HL-60/S4 treated with phorbol 12-myristate 13-acetate at 8.2 ng/mL for 4 days and 3 days (cell line): Measurements from ENCODE around the gene MSRB1.

Experiments
- in situ Hi-C: fragments of 300-500 bp; cut with MboI; formaldehyde crosslinking; loops from 2 replicates; pipeline ENCODE4 v1.15.0; 2022; ENCODE audit warnings: low sequenced_read_pairs

The MSRB1 gene

GRCh38 chr16:1918351-1919326 is 24.4 kb downstream of the MSRB1 start, which contains the start of gene HS3ST6:
HS3ST6 (minus strand) TSS chr16:1918415; CDS start chr16:1918323, 92 bp downstream.
- in situ Hi-C loops = no loop called here

- in situ Hi-C loops = no loop called here
These were observed 25.2 kb downstream of the MSRB1 start for GRCh38 chr16:1917665-1918350.

DNA sequence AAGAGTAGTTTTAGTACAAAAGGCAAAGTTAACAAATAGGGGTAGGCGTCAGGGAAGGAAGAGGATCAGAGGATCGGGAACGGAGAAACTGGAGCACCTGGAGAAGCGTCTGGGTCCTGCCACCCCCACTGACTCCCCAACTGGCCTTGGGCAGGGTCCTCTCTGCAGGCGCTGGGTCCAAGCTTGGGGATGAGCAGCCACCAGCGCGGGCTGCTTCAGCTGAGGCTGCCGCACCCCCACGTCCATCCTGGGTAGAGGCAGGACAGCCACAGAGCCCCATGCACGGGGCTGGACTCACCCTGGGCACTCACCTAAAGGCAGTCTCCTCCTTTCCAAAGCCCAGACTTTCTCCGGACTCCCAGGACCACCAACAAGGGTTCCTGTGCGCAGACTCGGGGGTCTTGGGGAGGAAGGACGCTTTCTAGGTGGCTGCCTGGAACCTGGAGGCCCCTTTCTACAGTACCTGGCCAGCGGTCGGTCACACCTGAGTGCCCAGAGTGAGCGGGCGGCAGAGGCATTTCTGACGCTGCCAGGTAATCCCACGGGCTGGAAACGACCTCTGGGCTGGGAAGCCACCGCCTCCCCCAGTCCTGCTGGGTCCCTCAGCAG is 25.8 kb downstream of the MSRB1 start:
- in situ Hi-C loops = no loop called here

DNA sequence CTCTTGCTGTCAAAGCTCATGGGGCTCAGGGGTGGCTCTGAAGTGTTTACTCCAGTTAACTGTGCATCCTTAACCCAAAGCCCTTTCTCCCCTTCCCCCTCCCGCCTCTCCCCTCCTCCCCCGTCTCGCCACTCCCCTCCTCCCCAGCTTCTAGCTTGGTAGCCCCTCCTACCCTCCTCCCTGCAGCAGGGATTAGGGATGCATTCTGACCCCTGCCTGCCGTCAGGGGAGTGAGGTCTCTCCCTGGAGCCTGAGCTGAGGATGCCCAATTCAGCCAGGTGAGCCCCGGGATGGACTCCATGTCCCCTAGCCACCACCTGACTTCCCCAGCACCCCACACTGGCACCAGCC is 26.4 kb downstream of the MSRB1 start:
- in situ Hi-C loops = no loop called here

DNA sequence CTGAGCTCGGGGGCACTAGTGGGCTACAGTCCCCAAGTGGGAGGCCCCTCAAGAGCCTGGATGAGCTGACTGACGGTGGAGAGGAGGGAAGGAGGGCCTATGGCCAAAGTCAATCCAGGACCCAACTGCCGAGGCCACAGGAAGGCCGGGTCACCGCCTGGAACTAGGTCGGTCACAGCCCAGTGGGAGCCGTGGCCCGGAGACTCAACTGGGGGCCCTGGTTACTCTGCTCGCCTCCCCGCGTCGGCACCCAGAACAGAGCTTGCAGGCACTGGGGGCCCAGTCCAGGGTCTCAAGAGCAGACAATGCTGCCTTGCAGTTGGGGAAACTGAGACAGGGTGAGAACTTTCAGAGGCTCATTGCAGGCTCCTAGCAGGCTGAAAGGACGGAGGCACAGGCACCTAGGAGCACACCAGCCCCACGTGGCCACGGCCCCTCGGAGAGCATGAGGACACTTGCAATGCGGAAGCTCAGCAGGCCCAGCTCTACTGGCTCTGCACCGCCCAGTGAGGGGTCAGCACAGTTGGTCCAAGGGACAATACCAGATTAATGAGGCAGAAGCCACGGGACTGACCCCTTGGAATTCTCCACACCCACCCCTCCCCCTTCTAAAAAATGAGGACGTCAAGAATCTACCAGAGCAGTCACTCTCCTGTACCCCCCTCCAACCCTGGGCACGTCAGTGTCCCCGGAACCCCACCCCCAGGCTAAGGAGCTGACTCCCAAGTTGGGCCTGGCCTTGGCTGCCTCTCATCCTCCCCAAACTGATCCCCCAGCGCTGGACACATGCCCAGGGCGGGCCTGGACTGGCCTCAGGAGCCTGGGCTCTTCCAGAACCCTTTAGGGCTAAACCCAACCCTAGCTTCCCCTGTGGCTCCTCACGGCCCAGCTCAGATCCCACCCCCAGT is 27.0 kb downstream of the MSRB1 start:
- in situ Hi-C loops = no loop called here

DNA sequence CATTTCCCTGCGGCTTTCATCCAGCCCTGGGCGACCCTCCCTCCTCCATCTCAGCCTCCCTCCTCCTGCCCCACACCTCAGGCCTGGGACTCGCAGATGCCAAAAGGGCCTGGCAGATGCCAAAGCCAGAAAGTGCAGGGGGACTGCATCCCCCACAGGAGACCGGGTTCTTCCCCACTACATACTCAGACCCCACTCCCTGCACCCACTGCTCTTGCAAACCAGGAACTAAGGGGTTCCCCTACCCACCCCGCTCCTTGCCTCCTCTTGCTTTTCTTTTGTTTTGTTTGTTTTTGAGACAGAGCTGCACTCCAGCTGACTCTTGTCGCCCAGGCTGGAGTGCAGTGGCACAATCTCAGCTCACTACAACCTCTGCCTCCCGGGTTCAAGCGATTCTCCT is 28.0 kb downstream of the MSRB1 start:
- in situ Hi-C loops = no loop called here

DNA sequence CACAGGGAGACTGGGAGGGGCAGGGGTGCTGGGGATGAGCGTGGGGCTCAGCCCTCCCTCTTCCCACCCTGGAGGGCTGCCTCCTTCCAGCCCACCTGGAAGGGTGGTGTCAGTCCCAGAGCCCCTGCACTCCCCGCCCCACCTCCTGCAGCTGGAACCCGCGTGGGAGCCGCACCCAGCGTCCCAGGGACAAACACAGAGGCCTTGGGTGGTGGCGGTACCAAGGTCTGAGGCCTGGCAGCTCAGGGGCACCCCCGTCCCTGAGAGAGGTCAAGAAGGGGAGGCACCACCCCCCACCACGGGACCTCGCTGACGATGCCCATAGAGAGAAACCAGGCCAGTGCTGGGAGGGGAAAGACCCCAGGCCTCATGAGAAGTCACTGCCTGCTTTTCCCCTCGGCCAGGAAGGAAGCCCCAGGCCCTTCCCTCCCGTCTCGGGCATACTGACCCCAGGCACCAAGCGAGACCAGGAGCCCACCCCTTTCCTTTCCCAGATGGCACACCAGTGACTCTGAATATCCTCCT is 28.9 kb downstream of the MSRB1 start:
- in situ Hi-C loops = no loop called here

DNA sequence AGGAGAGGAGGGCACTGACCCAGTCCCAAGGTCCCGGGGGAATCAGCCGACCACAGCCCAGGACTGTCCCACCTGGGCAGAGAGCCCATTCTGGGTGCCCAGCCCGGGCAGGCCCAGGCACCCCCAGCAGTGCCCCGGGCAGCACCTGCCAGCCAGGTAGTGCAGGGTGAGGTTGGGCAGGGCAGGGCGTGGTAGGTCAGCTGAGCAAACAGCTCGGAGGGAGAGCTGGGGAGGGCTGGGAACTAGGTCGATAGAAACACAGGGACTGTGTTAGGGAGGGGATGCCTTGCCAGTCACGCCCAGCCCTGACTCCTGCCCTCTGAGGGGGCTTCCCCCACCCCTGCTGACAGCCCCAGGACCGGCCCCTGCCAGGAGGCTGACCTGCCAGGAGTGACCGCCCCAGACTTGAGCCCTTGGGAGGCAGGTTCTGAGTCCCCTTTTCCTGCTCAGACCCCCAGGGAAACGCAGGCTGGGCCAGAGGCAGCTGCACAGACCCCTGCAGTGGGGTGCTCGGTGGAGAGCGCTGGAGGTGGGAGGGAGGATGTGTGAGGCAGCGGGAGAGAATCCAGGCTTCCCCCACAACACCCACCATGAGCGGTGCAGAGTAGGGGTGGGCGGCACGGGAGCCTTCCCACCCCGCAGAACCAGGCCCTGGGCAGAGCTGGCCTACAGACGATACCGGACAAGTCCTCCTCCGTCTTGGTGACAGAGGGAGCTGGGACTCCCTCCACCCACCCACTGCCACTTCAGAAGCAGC is 29.5 kb downstream of the MSRB1 start:
- in situ Hi-C loops = no loop called here

GRCh38 chr16:1912215-1912543 is 30.8 kb downstream of the MSRB1 start:
- in situ Hi-C loops = no loop called here

- in situ Hi-C loops = no loop called here
These were observed 31.4 kb downstream of the MSRB1 start for GRCh38 chr16:1911467-1912214.

- in situ Hi-C loops = no loop called here
These were observed 33.3 kb downstream of the MSRB1 start for GRCh38 chr16:1909561-1910231.

GRCh38 chr16:1908983-1909382 is 34.0 kb downstream of the MSRB1 start:
- in situ Hi-C loops = no loop called here

DNA sequence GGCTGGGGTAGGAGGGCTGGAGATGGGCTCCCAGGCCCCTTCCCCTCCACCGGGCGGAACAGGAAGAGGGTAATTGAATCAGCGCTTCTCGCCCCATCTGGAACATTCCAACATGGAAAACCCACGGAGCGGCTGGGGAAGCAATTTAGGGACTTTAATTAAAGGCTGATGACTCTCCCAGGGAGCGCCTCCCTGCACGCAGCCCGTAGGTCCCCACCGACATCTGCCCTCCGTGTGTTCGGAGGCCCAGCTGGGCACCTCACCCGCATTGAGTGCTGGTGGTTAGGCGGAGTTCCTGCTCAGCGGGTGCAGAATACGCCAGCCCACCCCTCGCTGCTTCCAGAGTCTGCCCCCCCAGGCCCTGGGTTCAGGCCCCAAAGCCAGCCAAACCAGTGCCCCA is 34.8 kb downstream of the MSRB1 start:
- in situ Hi-C loops = no loop called here

DNA sequence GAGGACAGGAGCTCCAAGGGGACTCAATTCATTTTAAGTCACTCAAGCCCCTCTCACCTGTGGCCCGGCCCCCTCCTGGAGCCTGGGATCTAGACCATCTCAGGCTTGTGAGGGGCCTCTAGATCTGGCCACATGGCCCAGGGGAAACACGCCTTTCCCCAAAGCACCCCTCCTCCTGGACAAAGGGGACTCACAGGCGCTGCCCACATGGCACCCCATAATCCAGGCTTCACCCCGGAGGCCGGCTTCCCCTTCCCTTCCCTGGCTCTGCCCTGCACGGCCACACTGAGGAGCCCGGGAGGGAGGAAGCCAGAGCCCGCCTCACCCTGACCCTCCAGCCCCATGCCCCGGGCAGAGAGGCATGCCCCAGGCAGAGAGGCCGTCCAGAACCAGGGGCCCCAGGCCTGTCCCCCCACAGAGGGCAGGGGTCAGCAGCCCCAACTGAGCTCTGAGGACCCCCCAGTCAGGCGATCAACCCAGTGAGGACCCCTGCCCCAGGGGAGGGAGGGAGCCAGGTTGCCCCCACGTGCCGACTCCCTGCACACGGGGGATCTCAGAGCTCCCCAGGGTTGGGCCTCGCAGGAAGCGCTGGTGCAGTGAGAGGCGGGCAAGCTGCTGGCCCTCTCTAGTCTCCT is 35.7 kb downstream of the MSRB1 start:
- in situ Hi-C loops = no loop called here

DNA sequence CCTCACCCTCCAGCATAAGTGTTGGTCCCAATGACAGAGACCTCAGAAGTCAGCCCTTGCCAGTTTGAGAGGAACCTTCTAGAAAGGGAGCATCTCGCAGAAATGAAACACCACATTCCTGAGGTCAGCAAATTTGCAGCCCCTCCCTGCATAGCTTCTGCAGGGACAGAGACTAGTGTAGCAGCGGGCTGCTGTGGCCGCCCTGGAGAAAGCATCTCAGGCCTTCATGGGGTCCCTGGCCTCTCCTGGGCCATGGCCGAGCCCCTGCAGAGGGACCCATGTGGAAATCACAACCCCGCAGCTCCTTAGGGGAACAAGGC is 36.2 kb downstream of the MSRB1 start:
- in situ Hi-C loops = no loop called here

DNA sequence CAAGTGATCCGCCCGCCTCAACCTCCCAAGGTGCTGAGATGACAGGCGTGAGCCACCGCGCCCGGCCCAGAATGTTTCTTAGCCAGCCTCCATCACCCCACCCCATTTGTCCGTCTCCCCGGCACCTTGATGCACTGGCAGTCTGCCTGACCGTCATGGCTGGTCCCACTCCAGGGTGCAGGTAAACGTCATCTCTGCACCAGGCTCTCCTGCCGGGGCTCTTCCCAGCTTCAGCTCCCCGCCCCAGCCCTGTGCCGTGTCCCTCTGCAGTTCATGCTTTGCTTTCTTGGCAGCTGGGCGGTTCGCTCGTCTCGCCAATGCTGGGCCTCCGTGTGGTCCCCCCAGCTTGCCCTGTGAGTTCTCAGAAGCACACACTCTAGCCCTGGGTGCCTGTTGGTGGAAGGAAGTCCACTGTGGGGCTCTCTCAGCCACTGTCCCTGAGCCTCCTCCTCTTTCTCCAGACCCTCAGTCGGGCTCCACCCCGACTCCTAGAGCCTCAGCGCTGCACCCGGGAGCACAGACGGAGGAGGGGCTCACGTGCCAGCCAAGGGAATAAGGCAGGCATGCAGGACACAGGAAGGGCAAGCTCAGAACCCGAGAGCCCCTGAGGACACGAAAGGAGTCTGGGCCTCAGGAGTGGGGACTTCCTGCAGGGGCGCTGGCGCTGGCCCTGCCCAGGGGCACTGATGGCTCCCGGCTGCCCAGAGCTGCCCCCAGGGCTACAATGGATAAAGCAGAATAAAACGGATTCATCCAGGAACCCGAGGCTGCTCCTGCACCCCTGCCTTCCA is 36.7 kb downstream of the MSRB1 start:
- in situ Hi-C loops = no loop called here
